Activated CD8-positive, alpha-beta T cell treated with anti-CD3 and anti-CD28 coated beads for 36 hours (primary cell): Measurements from ENCODE around the gene IVD. TPM values are rescaled to one million over a fixed set of nuclear protein-coding genes. Genes with fewer than 3 reads are reported as not detected.

Source experiments
- ATAC-seq: fragments of 200-7000 bp; cut with Tn5 transposase; one replicate; pipeline ENCODE4 v1.10.0; 2021; ENCODE audit warnings: mild to moderate bottlenecking, moderate library complexity
- CTCF ChIA-PET: fragments of 350-600 bp; sonication (Branson Sonifier 250); formaldehyde crosslinking; loops from one replicate; lab custom pipeline; 2021; ENCODE audit warnings: antibody characterized with exemption; lab: Charles Lee
- POLR2A ChIA-PET: fragments of 350-600 bp; sonication (Branson Sonifier 250); formaldehyde crosslinking; loops from one replicate; lab custom pipeline; 2021; ENCODE audit warnings: antibody characterized with exemption; lab: Charles Lee
- DNase-seq: peaks from one replicate; pipeline ENCODE4 v3.0.0-alpha.2; 2020
- H3K27ac Mint-ChIP-seq: one replicate; pipeline ENCODE4 v1.8.0; 2021; ENCODE audit warnings: mild to moderate bottlenecking, mixed read lengths
- H3K27me3 Mint-ChIP-seq: one replicate; pipeline ENCODE4 v1.8.0; 2021; ENCODE audit warnings: mixed read lengths
- H3K36me3 Mint-ChIP-seq: one replicate; pipeline ENCODE4 v1.8.0; 2021; ENCODE audit warnings: low read depth, mixed read lengths
- H3K4me1 Mint-ChIP-seq: one replicate; pipeline ENCODE4 v1.8.0; 2021; ENCODE audit warnings: low read depth, mixed read lengths
- H3K4me3 Mint-ChIP-seq: one replicate; pipeline ENCODE4 v1.8.0; 2021; ENCODE audit warnings: mild to moderate bottlenecking, moderate library complexity, mixed read lengths
- H3K9me3 Mint-ChIP-seq: one replicate; pipeline ENCODE4 v1.8.0; 2021; ENCODE audit warnings: mixed read lengths
- intact Hi-C: fragments of 100-400 bp; cut with micrococcal nuclease; formaldehyde crosslinking; loops from one replicate; pipeline ENCODE4 v1.10.0; 2022
- total RNA-seq, 2 experiments: library from RNA; stranded (reverse); gene quantifications; one replicate each; pipeline ENCODE4 v1.2.3, GENCODE V29; 2021
- TF ChIP-seq, protein P1 (sequence below): fragments of 200-600 bp; IDR thresholded peaks from one replicate; pipeline ENCODE4 v1.8.0; 2022; ENCODE audit warnings: antibody characterized with exemption, mild to moderate bottlenecking

Gene IVD
- total RNA-seq, 2 experiments from 2014 or later: 56.9 to 65.0 TPM

DNA sequence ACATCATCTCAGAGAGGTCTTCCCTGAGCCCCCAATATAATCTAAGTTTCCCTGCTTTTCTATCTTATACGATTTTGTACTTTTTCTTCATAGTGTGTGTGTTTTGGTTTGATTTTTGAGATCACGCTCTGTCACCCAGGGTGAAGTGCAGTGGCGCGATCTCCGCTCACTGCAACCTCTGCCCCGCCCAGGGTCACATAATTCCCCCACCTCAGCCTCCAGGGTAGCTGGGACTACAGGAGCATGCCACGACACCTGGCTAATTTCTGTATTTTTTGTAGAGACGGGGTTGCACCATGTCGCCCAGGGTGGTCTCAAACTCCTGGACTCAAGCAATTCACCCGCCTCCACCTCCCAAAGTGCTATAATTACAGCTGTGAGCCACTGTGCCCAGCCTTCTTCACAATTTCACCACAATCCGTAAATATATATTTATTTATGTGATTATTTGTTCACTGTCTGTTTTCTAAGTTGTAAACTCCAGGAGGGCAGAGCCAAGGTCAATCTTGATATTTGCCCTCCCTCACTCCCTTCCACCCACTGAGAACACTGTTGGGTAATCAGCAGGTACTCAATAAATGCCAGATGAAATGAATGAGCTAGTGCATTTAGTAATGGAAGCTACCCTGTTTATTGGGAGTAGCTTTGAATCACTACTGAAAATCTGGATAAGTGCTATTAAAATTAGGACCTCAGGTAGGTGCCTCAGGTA lies 23.6 kb upstream of the IVD start:
- no peaks in the 10 kb centered on the region for H3K9me3 Mint-ChIP-seq
- peaks cover 18% of the 10 kb centered on the region for H3K4me1 Mint-ChIP-seq
- no peaks in the 10 kb centered on the region for H3K27me3 Mint-ChIP-seq
- H3K4me3 Mint-ChIP-seq: no peak overlapping the region
- CTCF ChIA-PET: interaction anchor here (0.6 to 1.7 kb wide), 14 partner anchors 10 to 848 kb away, joined by 3 to 9 read pairs (median 4); partner anchors contain the start of gene PLCB2
- TF ChIP-seq, protein P1, sequence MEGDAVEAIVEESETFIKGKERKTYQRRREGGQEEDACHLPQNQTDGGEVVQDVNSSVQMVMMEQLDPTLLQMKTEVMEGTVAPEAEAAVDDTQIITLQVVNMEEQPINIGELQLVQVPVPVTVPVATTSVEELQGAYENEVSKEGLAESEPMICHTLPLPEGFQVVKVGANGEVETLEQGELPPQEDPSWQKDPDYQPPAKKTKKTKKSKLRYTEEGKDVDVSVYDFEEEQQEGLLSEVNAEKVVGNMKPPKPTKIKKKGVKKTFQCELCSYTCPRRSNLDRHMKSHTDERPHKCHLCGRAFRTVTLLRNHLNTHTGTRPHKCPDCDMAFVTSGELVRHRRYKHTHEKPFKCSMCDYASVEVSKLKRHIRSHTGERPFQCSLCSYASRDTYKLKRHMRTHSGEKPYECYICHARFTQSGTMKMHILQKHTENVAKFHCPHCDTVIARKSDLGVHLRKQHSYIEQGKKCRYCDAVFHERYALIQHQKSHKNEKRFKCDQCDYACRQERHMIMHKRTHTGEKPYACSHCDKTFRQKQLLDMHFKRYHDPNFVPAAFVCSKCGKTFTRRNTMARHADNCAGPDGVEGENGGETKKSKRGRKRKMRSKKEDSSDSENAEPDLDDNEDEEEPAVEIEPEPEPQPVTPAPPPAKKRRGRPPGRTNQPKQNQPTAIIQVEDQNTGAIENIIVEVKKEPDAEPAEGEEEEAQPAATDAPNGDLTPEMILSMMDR: no peak
- POLR2A ChIA-PET: interaction anchor here (0.8 to 2.1 kb wide), 10 partner anchors 10 to 57 kb away, joined by 3 to 9 read pairs (median 4); no protein-coding TSS in a partner anchor
- no peak for ATAC-seq
- H3K36me3 Mint-ChIP-seq: peaks cover 31% of the 10 kb centered on the region
- intact Hi-C loops: no loop called here
- DNase-seq: no peak
- no peak overlapping the region for H3K27ac Mint-ChIP-seq

DNA sequence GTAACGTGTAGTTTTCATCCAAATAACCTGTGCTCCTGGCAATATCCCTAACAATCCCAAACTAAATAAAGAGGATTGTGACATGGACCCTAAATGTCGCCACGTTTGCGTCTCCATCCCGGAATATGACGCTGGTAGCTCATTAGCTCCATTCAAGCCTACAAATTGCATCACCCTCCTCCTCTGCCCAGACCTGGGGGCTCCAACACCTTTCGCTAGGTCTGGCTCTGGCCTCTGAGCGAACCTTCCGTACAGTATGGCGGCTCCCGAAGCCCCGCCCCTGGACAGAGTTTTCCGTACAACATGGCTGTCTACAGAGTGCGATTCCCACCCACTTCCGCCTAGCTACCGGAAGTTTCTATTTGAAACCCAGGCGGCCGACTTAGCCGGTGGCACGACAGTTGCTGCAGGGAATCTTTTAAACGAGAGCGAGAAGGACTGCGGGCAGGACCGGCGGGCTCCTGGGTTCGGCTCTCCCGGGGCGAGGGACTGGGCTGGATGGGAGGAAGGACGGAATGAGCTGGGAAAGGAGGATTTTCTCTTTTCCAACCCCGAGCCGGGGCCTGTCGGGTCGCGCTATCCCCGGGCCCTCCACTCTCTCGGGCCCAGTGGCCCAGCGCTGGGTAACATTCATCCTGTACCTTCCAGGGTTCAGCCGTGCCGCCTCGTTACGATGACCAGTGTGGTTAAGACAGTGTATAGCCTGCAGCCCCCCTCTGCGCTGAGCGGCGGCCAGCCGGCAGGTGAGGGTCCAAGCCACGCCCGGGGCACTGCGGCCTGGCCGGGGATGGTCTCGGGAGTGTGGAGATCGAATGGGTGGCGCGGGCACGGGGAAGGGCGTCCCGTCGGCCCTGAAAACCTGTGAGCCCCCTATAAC lies 22.8 kb upstream of the IVD start, which contains the start of gene KNSTRN:
KNSTRN (plus strand) TSS at position 142 of the 877 bp plus-strand sequence; CDS start at position 257, 115 bp downstream.
- ChIA-PET POLR2A (interaction anchor here (0.8 to 2.1 kb wide), 11 partner anchors 9 to 57 kb away, joined by 3 to 9 read pairs (median 4); partner anchors contain the start of gene IVD), CTCF (interaction anchor here (0.6 to 1.7 kb wide), 13 partner anchors 11 to 104 kb away, joined by 3 to 11 read pairs (median 4); partner anchors contain the start of gene PLCB2)
- H3K27me3 Mint-ChIP-seq: no peaks in the 10 kb centered on the region
- peak within 1 kb of the TSS; percentile 88 for H3K27ac Mint-ChIP-seq
- H3K36me3 Mint-ChIP-seq: peaks cover 39% of the 10 kb centered on the region
- TF ChIP-seq, protein P1: no peak
- peak within 1 kb of the TSS; percentile 96 for H3K4me3 Mint-ChIP-seq
- ATAC-seq: peak; percentile 100
- H3K9me3 Mint-ChIP-seq: no peaks in the 10 kb centered on the region
- intact Hi-C loops: no loop called here
- peaks cover 18% of the 10 kb centered on the region for H3K4me1 Mint-ChIP-seq
- peak; percentile 98 for DNase-seq

DNA sequence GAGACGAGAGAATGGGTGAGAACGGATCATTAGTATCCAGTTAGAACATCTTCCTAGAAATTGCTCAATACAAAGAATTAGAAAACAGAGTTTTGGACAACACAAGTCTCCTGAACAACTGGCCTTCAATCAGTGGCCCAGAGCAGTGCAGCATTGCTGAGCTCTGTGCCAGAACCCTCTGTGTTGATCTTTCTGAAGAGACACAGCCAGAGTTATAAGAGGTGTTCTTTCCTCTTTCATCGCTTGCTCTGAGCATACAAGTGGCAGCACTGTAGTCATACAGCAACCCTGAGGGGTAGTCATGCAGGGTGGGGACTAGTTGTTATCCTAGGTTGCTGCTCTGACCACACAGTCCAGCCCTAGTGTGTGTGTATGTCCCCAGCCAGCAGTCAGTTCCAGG lies 19.1 kb upstream of the IVD start:
- intact Hi-C loops: no loop called here
- Mint-ChIP-seq H3K27ac (no peak overlapping the region), H3K4me3 (no peak overlapping the region), H3K4me1 (peaks cover 18% of the 10 kb centered on the region), H3K36me3 (peaks cover 61% of the 10 kb centered on the region), H3K9me3 (no peaks in the 10 kb centered on the region), H3K27me3 (no peaks in the 10 kb centered on the region)
- CTCF ChIA-PET: interaction anchor here (1.5 to 2.1 kb wide), 4 partner anchors 18 to 112 kb away, joined by 3 to 8 read pairs (median 6); no protein-coding TSS in a partner anchor
- POLR2A ChIA-PET: interaction anchor here (0.6 to 1.5 kb wide), 6 partner anchors 11 to 570 kb away, joined by 3 to 5 read pairs (median 3); no protein-coding TSS in a partner anchor
- DNase-seq (no peak), ATAC-seq (no peak)
- TF ChIP-seq, protein P1: no peak

DNA sequence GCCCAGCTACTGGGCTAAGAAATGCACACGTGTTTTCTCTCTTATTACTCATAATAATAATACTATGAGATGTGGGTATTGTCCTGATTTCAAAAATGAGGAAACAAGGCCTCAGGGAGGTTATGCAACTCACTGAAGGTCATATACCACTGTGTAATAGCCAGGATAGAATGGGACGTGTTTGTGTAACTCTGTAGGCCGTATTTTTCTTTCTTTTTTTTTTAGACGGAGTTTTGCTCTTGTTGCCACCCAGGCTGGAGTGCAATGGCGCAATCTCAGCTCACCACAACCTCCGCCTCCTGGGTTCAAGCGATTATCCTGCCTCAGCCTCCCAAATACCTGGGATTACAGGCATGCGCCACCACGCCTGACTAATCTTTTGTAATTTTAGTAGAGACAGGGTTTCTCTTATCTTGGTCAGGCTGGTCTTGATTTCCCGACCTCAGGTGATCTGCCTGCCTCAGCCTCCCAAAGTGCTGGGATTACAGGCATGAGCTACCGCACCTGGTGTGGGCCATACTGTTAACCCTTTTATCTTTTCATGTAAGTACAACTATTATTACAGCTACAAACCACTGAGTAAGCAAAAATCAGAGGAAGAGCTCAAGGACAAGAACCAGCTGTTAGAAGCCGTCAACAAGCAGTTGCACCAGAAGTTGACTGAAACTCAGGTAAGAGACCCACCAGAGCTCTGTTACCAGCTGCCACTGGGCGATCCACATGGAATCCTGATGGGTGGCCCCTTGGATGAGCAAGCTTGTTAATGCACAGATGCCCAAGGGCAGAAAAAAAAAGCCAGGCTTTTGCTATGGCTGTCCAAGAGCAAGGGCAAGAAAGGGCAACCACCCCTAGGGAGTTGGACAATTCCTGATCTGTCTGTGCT lies 16.4 kb upstream of the IVD start:
- Mint-ChIP-seq H3K4me3 (no peak overlapping the region), H3K9me3 (no peaks in the 10 kb centered on the region), H3K4me1 (peaks cover 8% of the 10 kb centered on the region), H3K36me3 (peaks cover 68% of the 10 kb centered on the region), H3K27ac (peak overlapping the region; percentile 18), H3K27me3 (no peaks in the 10 kb centered on the region)
- DNase-seq: no peak
- TF ChIP-seq, protein P1: no peak
- CTCF ChIA-PET: interaction anchor here (0.6 to 1.8 kb wide), 4 partner anchors 16 to 51 kb away, joined by 3 to 7 read pairs (median 3); partner anchors contain the start of genes BAHD1, DISP2 and IVD
- intact Hi-C loops: no loop called here
- ATAC-seq: no peak
- POLR2A ChIA-PET: interaction anchor here (1.1 kb wide), 1 partner anchor 31 kb away, joined by 3 read pairs; no protein-coding TSS in a partner anchor
